Adrenal gland (tissue), 5 donors: Measurements from ENCODE around the gene SAFB.

Source experiments
- CTCF ChIP-seq, 6 experiments: fragments of 450-650 bp in 4 of 6; fragments of 200-600 bp in 2 of 6; sonication (generic) in 1 of 6; IDR thresholded peaks; 1 replicate in 5 of 6; 2 replicates in 1 of 6; pipeline versions ENCODE4 v1.5.1 to v1.8.0; 2016 to 2021; ENCODE audit warnings: antibody characterized with exemption in 6 of 6, mild to moderate bottlenecking in 2 of 6, moderate library complexity in 1 of 6
- POLR2A ChIP-seq, 2 donors: fragments of 450-650 bp; IDR thresholded peaks; one replicate each; pipeline ENCODE4 v1.6.1; 2017; ENCODE audit warnings: antibody characterized with exemption in 2 of 2, mild to moderate bottlenecking in 2 of 2, moderate library complexity in 1 of 2
- donor health status: DM: no; HTN: no; CAD: no.

- TF ChIP-seq CTCF (IDR thresholded peaks at IDR 0.05) (no peak), POLR2A (IDR thresholded peaks at IDR 0.05) (no peak)
Measured at GRCh38 chr19:5646703-5647102, 23.8 kb downstream of the SAFB start.
